HG02870 (cell line): ENCODE measurements around the gene ZBTB16.

Experiments
- ATAC-seq: cut with Tn5 transposase; IDR thresholded peaks from one replicate; pipeline ENCODE4 v1.9.1; 2021; ENCODE audit warnings: mild to moderate bottlenecking, moderate library complexity; ENCODE audit not compliant: unreplicated experiment

The ZBTB16 gene

GRCh38 chr11:114163229-114163631, 103.7 kb downstream of the ZBTB16 start:
- no peak for ATAC-seq

GRCh38 chr11:114163830-114164401, 104.4 kb downstream of the ZBTB16 start:
- no peak for ATAC-seq

- ATAC-seq = no peak
Measured at GRCh38 chr11:114164546-114164945, 105.0 kb downstream of the ZBTB16 start.

- no peak for ATAC-seq
Measured at GRCh38 chr11:114165326-114166230, 106.1 kb downstream of the ZBTB16 start.

- no peak for ATAC-seq
Measured at GRCh38 chr11:114166362-114166761, 106.9 kb downstream of the ZBTB16 start.

GRCh38 chr11:114166897-114167323, 107.4 kb downstream of the ZBTB16 start:
- ATAC-seq = no peak

- no peak for ATAC-seq
Measured at GRCh38 chr11:114167355-114167754, 107.8 kb downstream of the ZBTB16 start.

- no peak for ATAC-seq
Measured at GRCh38 chr11:114167771-114168448, 108.4 kb downstream of the ZBTB16 start.

- no peak for ATAC-seq
Measured at GRCh38 chr11:114168691-114169090, 109.2 kb downstream of the ZBTB16 start.

GRCh38 chr11:114169321-114169749, 109.8 kb downstream of the ZBTB16 start:
- no peak for ATAC-seq

- no peak for ATAC-seq
Measured at GRCh38 chr11:114169821-114170220, 110.3 kb downstream of the ZBTB16 start.

GRCh38 chr11:114170226-114170625, 110.7 kb downstream of the ZBTB16 start:
- no peak for ATAC-seq

- no peak for ATAC-seq
Measured at GRCh38 chr11:114171257-114172054, 111.9 kb downstream of the ZBTB16 start.

GRCh38 chr11:114172055-114172861, 112.7 kb downstream of the ZBTB16 start:
- no peak for ATAC-seq

GRCh38 chr11:114172871-114173444, 113.4 kb downstream of the ZBTB16 start:
- ATAC-seq = no peak

- ATAC-seq = no peak
Measured at GRCh38 chr11:114173843-114174242, 114.3 kb downstream of the ZBTB16 start.

- ATAC-seq = no peak
Measured at GRCh38 chr11:114174712-114175495, 115.4 kb downstream of the ZBTB16 start.

GRCh38 chr11:114175706-114176105, 116.2 kb downstream of the ZBTB16 start:
- no peak for ATAC-seq

GRCh38 chr11:114176321-114176720, 116.8 kb downstream of the ZBTB16 start:
- ATAC-seq = no peak
